HUES64 (cell line): ENCODE data around the gene LOXL4.

Experiments used
- H3K27ac ChIP-seq: 2 replicates; pipeline ENCODE4 v1.7.0; 2013; ENCODE audit warnings: low read depth, low read length, inconsistent platforms
- H3K27me3 ChIP-seq: 2 replicates; pipeline ENCODE4 v1.6.1; 2013; ENCODE audit warnings: mild to moderate bottlenecking, low read length; ENCODE audit not compliant: insufficient read depth
- H3K36me3 ChIP-seq: 2 replicates; pipeline ENCODE4 v1.6.1; 2013; ENCODE audit warnings: mild to moderate bottlenecking, low read length; ENCODE audit not compliant: insufficient read depth
- H3K4me1 ChIP-seq: 2 replicates; pipeline ENCODE4 v1.6.1; 2013; ENCODE audit warnings: mild to moderate bottlenecking, low read length, moderate library complexity; ENCODE audit not compliant: insufficient read depth
- H3K4me3 ChIP-seq: 2 replicates; pipeline ENCODE4 v1.5.1; 2013; ENCODE audit warnings: mild to moderate bottlenecking, low read length, moderate library complexity
- H3K9ac ChIP-seq: 2 replicates; pipeline ENCODE4 v1.6.1; 2013; ENCODE audit warnings: mild to moderate bottlenecking, low read depth, low read length
- H3K9me3 ChIP-seq: 2 replicates; pipeline ENCODE4 v1.6.1; 2013; ENCODE audit warnings: low read depth, low read length; ENCODE audit not compliant: insufficient read depth
- WGBS: fragments of 150-250, 120-280 bp; methylation state at CpG from one replicate; pipeline ENCODE4 v1.1.7; 2013; ENCODE audit warnings: missing lambda C conversion rate; 5-methylcytosine and 5-hydroxymethylcytosine counted together

The LOXL4 gene

DNA sequence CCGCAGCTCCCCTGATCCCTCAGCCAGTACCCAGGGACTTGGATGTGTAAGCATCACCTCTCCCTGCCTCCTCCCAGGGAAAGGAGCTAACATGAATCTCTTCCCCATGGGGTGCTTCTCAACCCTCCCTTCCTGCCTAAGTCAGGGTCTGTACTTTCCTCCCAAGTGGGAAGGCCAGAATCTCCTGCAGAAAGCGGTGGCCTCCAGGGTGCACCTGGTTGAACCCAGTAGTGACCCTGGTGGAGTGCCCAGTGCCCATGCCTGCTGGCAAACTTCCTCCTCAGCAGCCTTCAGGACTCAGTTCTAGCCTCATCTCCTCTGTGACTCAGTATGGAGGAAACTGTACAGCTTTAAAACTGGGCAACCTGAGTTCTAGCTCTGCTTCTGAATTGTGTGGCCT is 2.8 kb upstream of the LOXL4 start:
- Histone ChIP-seq H3K27ac (no peak overlapping the region), H3K9ac (no peak overlapping the region), H3K9me3 (no peaks in the 10 kb centered on the region), H3K36me3 (no peaks in the 10 kb centered on the region), H3K4me3 (no peak overlapping the region), H3K27me3 (peaks cover 7% of the 10 kb centered on the region), H3K4me1 (peaks cover 31% of the 10 kb centered on the region; the same call in 1 of the 2 replicates)
- 87% methylated on average over 2 of the region's 2 CpGs for WGBS

DNA sequence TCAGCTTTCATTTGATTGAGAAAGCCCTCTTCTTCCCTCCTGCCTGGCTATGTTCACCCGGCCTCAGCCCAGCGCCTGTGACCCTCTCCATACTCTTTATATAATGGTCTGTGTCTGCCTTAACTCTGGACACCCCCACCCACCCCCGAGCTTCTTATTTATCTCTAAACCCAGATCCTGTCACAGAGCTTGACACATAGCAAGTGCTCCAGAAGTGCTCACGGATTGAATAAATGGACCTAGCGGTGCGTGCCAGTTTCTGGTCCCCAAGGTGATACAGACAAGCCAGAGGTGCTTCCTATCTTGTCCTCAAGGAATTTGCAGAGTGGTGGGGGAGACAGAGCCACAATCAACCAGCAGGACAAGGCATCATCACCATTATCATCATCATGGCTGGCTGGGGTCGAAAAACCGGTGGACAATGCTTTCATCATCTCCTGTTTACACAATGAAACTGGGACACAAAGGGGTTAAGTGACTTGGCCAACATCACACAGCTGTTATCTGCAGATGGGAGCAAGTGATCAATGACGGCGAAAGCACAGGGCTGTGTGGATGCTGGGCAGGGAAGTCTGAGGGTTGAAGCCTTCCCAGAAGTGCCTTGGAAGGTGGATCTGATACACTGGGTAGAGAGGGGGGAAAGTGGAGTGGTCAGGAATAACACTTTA is 2.2 kb upstream of the LOXL4 start:
- Histone ChIP-seq H3K27ac (no peak overlapping the region), H3K27me3 (peaks cover 7% of the 10 kb centered on the region)
- 73% methylated on average over 10 of the region's 10 CpGs for whole genome bisulfite sequencing

DNA sequence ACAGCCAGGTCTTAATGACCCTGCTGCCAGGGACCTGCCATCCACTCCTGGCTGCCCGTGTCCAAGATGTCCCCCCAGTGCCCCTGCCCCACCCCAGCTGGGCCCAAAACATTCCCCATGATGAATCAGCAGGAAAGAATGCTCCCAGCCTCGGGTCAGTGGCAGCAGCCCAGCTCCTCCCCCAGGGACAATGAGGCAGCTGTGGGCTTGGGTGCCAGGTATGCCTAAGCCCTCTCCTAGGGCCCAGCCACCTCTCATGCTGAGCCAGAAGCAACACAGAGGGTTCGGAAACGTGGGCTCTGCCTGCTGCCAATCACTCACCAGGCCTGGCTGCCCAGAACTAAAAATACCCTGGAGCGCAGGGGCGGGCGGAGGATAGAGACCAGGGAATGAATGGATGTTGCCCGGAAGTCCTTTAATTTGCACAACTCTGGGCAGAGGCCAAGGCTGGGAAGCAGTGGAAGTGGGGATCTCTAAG is 1.5 kb upstream of the LOXL4 start:
- Histone ChIP-seq H3K9ac (no peak overlapping the region), H3K27ac (no peak overlapping the region), H3K27me3 (peaks cover 7% of the 10 kb centered on the region), H3K36me3 (no peaks in the 10 kb centered on the region), H3K4me3 (no peak overlapping the region), H3K9me3 (no peaks in the 10 kb centered on the region), H3K4me1 (peaks cover 32% of the 10 kb centered on the region; the same call in 1 of the 2 replicates)
- 44% methylated on average over 8 of the region's 8 CpGs for WGBS

More for the DNA sequence above, 2.2 kb upstream of the LOXL4 start:
- peaks cover 32% of the 10 kb centered on the region; the same call in 1 of the 2 replicates for H3K4me1 ChIP-seq
- H3K9me3 ChIP-seq: no peaks in the 10 kb centered on the region
- H3K36me3 ChIP-seq: no peaks in the 10 kb centered on the region
- no peak overlapping the region for H3K4me3 ChIP-seq
- H3K9ac ChIP-seq: no peak overlapping the region

DNA sequence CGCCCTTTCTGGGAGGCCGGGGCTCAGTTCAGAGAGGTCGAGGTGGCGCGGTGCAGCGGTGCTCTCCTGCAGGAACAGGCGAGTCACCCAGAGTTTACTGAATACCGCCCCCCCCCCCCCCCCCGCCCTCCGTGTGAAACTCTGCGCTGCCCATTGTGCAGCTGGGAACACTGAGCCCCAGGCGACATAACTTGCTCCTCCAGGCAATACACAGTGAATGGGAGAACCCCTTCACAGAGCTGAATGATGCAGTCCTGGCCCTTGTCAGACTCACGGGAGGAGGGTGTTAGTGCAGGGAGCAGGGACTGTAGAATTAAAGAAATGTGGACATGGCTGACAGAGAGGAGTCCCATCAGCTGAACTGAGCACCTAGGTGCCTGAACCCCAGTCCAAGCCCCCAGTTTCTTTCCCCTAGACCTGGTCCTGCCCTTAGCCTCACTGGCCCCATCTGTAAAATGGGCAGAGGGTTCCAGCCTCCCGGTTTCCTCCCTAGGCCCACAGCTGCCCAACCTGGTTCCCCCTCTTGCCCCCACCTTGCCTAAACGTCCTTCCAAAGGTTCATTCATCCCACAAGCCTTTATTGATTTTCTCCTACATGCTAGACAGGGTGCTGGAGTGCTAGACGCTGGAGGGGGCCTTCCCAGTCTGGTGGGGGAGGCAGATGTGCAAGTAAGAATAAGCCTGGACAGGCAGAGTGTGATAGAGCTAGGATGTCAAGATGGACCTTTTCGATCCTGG is 869 bp upstream of the LOXL4 start:
- peak overlapping the region; percentile 61 for H3K4me3 ChIP-seq
- H3K27me3 ChIP-seq: peaks cover 7% of the 10 kb centered on the region
- H3K4me1 ChIP-seq: peaks cover 32% of the 10 kb centered on the region; the same call in 1 of the 2 replicates
- no peaks in the 10 kb centered on the region for H3K9me3 ChIP-seq
- H3K36me3 ChIP-seq: no peaks in the 10 kb centered on the region
- H3K9ac ChIP-seq: no peak overlapping the region
- H3K27ac ChIP-seq: no peak overlapping the region
- 24% methylated on average over 16 of the region's 17 CpGs for WGBS

DNA sequence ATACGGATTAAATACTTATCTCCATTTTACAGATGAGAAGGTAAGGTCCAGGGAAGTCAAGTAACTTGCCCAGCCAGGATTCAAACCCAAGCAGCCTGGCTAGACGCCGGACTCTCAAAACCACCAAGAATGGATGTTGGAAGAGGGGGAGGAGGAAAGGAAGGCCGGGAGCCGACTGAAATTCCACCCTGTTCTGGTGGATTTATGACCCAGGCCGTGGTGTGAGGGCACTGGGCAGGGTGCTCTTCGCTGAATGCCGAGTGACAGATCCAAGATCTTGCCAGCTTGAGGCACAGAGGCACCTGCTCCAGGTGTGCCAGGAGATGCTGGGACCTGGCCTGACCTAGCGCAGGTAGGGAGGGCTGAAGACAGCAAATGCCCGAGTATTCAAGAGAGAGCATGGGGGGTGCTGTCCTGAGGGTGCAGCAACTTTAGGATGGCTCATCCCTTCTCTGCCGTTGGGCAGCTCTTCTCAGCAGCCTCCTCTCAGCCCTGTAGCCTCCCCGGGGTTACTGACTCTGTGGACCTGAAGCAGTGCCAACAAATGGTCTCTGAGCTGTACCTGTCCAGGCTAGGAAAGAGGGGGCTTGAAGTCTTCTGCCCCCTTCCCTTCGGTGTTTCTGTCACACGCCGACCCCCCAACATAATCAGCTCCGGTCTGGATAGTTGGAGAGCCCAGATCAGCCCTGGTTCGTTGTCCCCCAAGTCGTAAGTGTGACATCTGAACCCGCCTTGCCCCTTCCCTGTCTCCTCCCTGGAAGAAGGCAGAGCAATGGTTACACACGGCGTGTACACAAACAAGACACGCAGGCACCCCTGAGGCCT is 713 bp downstream of the LOXL4 start:
- WGBS: 81% methylated on average over 21 of the region's 22 CpGs
- H3K9ac ChIP-seq: no peak overlapping the region
- peaks cover 20% of the 10 kb centered on the region; the same call in 1 of the 2 replicates for H3K4me1 ChIP-seq
- H3K36me3 ChIP-seq: no peaks in the 10 kb centered on the region
- no peak overlapping the region for H3K27ac ChIP-seq
- H3K4me3 ChIP-seq: peak overlapping the region; percentile 41
- peaks cover 7% of the 10 kb centered on the region for H3K27me3 ChIP-seq
- H3K9me3 ChIP-seq: no peaks in the 10 kb centered on the region

DNA sequence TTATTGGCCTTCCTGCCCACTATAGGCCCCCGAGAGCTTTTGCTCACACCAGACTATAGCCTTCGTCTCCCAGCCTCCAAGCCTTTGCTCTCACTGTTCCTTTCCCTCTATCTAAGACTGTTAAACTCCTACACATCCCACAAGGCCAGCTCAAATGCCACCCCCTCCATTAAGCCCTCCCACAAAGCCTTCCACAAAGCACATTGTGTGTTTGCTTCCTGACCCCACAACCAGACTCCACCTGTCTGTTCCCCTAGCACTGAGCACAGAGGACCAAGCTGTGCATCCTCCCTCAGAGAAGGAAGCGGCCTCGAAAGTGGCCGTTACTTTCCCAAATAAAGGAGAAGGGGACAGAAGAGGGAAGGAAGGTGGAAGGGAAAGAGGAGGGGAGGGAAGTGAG is 1.3 kb downstream of the LOXL4 start:
- H3K9me3 ChIP-seq: no peaks in the 10 kb centered on the region
- peaks cover 20% of the 10 kb centered on the region; the same call in 1 of the 2 replicates for H3K4me1 ChIP-seq
- no peak overlapping the region for H3K9ac ChIP-seq
- no peaks in the 10 kb centered on the region for H3K36me3 ChIP-seq
- 75% methylated on average over 5 of the region's 5 CpGs for WGBS
- H3K27me3 ChIP-seq: peaks cover 7% of the 10 kb centered on the region
- H3K27ac ChIP-seq: no peak overlapping the region
- H3K4me3 ChIP-seq: no peak overlapping the region

DNA sequence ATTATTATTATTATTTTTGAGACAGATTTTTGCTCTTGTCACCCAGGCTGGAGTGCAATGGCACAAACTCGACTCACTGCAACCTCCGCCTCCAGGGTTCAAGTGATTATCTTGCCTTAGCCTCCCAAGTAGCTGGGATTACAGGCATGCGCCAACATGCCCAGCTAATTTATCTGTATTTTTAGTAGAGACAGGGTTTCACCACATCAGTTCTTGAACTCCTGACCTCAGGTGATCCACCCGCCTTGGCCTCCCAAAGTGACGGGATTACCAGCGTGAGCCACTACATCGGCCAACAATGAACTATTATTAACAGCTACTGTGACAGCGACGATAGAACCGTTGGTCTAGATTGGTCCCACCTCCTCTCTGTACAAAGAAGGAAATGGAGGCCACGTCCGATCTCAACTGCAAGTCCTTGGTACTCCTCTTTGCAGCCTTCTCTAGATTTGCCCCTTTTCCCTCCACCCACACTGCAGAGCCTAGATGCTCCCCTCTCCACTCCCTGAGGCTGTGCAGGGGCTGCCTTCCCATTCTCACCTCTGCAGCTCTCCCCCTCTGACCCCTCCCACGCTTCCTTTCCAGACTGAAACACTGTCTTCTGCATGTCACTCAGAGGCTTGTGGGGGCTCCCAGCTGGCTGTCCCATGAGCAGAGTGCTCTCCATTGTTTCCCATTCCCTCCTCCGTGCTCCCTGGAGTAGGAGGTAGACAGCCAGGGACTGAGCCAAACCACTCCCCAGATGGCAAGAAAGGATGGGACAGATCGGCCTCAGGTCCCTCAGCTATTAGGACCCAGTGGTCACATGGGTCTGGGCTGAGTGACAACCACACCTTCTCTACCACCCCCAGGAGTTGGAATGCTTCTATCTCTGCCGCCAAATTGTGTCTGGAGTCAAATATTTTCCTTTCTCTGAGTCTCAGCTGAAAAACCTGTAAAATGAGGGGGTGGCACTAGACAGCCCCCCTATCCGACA is 2.3 kb downstream of the LOXL4 start:
- no peaks in the 10 kb centered on the region for H3K9me3 ChIP-seq
- no peaks in the 10 kb centered on the region for H3K36me3 ChIP-seq
- H3K4me1 ChIP-seq: peaks cover 19% of the 10 kb centered on the region; the same call in 1 of the 2 replicates
- no peak overlapping the region for H3K27ac ChIP-seq
- H3K9ac ChIP-seq: no peak overlapping the region
- 76% methylated on average over 17 of the region's 17 CpGs for WGBS
- peaks cover 7% of the 10 kb centered on the region for H3K27me3 ChIP-seq
- no peak overlapping the region for H3K4me3 ChIP-seq

DNA sequence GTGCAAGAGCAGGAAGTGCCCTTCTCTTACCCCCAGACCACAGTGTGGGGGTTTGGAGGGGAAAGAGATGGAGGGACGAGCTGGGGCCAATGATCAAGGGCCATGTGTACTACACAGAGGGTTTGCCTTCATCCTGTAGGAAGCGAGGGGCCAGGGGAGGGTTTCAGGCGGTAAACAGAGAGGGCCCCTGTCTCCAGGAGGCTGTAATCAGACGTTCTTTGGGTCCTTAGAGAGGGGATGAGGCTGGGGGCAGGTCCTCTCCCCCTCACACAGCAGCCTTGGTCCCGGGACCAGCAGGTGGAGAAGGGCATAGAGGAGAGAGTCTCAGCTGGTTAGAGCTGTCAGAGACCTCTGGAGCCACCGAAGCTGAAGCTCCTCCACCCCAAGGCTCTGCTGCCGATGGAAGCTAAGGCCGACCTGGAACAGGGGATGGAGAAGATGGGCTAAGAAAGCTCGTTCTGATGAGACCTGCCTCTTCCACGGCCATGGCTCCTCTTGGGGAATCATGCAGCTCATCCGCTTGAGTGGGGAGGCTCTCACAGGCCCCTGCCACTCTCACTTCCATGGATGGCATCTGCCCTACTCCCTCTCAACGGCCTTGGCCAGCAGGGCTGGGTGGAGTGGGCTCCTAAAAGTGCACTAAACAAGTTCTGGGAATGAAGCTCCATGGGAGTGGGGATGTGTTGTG is 3.5 kb downstream of the LOXL4 start:
- Histone ChIP-seq H3K9me3 (no peaks in the 10 kb centered on the region), H3K27ac (no peak overlapping the region), H3K36me3 (no peaks in the 10 kb centered on the region), H3K27me3 (peaks cover 7% of the 10 kb centered on the region), H3K9ac (no peak overlapping the region), H3K4me3 (no peak overlapping the region), H3K4me1 (peaks cover 7% of the 10 kb centered on the region; the same call in 1 of the 2 replicates)
- WGBS: 91% methylated on average over 11 of the region's 12 CpGs

DNA sequence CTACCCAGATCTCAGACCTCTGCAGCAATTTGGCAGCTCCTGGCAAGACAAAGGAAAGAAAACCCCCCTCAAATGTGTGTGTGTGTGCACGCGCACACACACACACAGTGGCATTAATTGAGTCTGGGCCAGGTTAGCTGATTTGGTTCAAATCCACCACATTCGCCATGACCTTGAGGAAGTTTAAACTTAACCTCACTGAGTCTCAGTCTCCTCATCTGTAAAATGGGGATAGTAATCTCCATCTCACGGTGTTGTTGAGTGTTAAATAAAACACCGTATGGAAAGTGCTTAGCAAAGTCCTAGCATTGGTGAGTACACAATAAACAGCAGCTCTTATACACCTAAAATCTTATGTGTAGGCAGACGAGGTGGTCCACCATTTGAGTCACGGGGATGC is 4.9 kb downstream of the LOXL4 start:
- WGBS: 95% methylated on average over 5 of the region's 7 CpGs
- no peak overlapping the region for H3K27ac ChIP-seq
- no peak overlapping the region for H3K9ac ChIP-seq
- peaks cover 5% of the 10 kb centered on the region; the same call in 1 of the 2 replicates for H3K27me3 ChIP-seq
- H3K4me3 ChIP-seq: no peak overlapping the region
- peaks cover 7% of the 10 kb centered on the region; the same call in 1 of the 2 replicates for H3K4me1 ChIP-seq
- H3K9me3 ChIP-seq: no peaks in the 10 kb centered on the region
- H3K36me3 ChIP-seq: no peaks in the 10 kb centered on the region

DNA sequence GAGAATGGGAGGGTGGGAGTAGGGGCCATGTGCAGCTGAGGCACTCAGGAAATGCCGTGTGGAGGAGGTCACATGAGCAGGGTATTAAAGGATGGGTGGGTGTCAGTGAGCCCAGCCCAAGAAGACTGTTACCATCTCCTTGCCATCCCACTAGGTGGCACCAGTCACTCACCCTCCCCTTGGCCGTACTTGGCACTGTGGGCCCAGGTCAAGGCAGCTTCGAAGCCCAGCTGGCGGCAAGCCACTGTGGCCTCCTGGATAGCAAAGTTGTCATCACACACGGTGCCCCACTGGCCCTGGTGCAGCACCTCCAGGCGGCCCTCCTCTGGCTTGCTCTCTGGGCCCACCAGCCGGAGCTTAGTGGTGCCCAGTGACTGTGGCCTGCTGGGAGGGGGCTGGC is 5.4 kb downstream of the LOXL4 start:
- peaks cover 2% of the 10 kb centered on the region; the same call in 1 of the 2 replicates for H3K27me3 ChIP-seq
- no peaks in the 10 kb centered on the region for H3K9me3 ChIP-seq
- H3K27ac ChIP-seq: no peak overlapping the region
- H3K4me3 ChIP-seq: no peak overlapping the region
- no peak overlapping the region for H3K9ac ChIP-seq
- WGBS: 91% methylated on average over 7 of the region's 7 CpGs
- no peaks in the 10 kb centered on the region for H3K36me3 ChIP-seq
- peaks cover 7% of the 10 kb centered on the region; the same call in 1 of the 2 replicates for H3K4me1 ChIP-seq
